Liver (tissue), 9 donors: ENCODE results near the gene SH3GL3. TPM values are rescaled to one million over a fixed set of nuclear protein-coding genes. Genes with fewer than 3 reads are reported as not detected.

ENCODE experiments used
- DNase-seq: peaks from one replicate; pipeline ENCODE4 v3.0.0-alpha.2; 2017; ENCODE audit warnings: low spot score
- H3K27ac ChIP-seq, 2 donors: one replicate each; pipeline ENCODE4 v1.7.0; 2013; ENCODE audit warnings: inconsistent platforms in 2 of 2, low read length in 2 of 2, control low read depth in 1 of 2, low read depth in 1 of 2, mild to moderate bottlenecking in 1 of 2
- H3K27me3 ChIP-seq, 4 donors: one replicate each; pipeline versions ENCODE4 v1.6.1 to v1.7.0; 2013; ENCODE audit warnings: low read length in 3 of 4, inconsistent platforms in 1 of 4, mild to moderate bottlenecking in 1 of 4, moderate library complexity in 1 of 4; ENCODE audit not compliant: control insufficient read depth in 4 of 4, insufficient read depth in 4 of 4
- H3K36me3 ChIP-seq, 4 donors: one replicate each; pipeline versions ENCODE4 v1.6.1 to v1.7.0; 2013; ENCODE audit warnings: low read length in 3 of 4, mild to moderate bottlenecking in 3 of 4, low read depth in 1 of 4, moderate library complexity in 1 of 4; ENCODE audit not compliant: control insufficient read depth in 4 of 4, insufficient read depth in 3 of 4
- H3K4me1 ChIP-seq, 4 donors: one replicate each; pipeline versions ENCODE4 v1.6.1 to v1.7.0; 2013; ENCODE audit warnings: low read length in 3 of 4, mild to moderate bottlenecking in 3 of 4, moderate library complexity in 1 of 4; ENCODE audit not compliant: control insufficient read depth in 4 of 4, insufficient read depth in 4 of 4
- H3K4me3 ChIP-seq, 3 donors: one replicate each; pipeline versions ENCODE4 v1.6.1 to v1.7.0; 2013; ENCODE audit warnings: low read length in 3 of 3, control low read depth in 1 of 3, low read depth in 1 of 3, mild to moderate bottlenecking in 1 of 3
- H3K9ac ChIP-seq, 2 donors: one replicate each; pipeline ENCODE4 v1.7.0; 2013; ENCODE audit warnings: low read length in 2 of 2, mild to moderate bottlenecking in 2 of 2, moderate library complexity in 2 of 2, control low read depth in 1 of 2, low read depth in 1 of 2
- H3K9me3 ChIP-seq, 4 donors: one replicate each; pipeline versions ENCODE4 v1.6.1 to v1.7.0; 2013; ENCODE audit warnings: low read length in 3 of 4; ENCODE audit not compliant: control insufficient read depth in 4 of 4
- EGR1 ChIP-seq, 2 donors: IDR thresholded peaks; 2 replicates each; pipeline ENCODE4 v1.6.1; 2016 to 2018; ENCODE audit warnings: antibody characterized with exemption in 2 of 2, low read depth in 2 of 2
- FOXA1 ChIP-seq: IDR thresholded peaks from 2 replicates; pipeline ENCODE4 v1.6.1; 2016; ENCODE audit warnings: antibody characterized with exemption
- FOXA2 ChIP-seq: IDR thresholded peaks from 2 replicates; pipeline ENCODE4 v1.6.1; 2016; ENCODE audit warnings: antibody characterized with exemption
- GABPA ChIP-seq, 2 donors: IDR thresholded peaks in 1 of 2; conservative IDR thresholded peaks in 1 of 2; 2 replicates each; pipeline ENCODE4 v1.6.1; 2016; ENCODE audit warnings: antibody characterized with exemption in 2 of 2, mild to moderate bottlenecking in 1 of 2, moderate library complexity in 1 of 2
- HNF4A ChIP-seq, 2 donors: conservative IDR thresholded peaks; 2 replicates each; pipeline ENCODE4 v1.6.1; 2016; ENCODE audit warnings: antibody characterized with exemption in 2 of 2, mild to moderate bottlenecking in 2 of 2
- HNF4G ChIP-seq: IDR thresholded peaks from 2 replicates; pipeline ENCODE4 v1.6.1; 2016; ENCODE audit warnings: antibody characterized with exemption
- MAX ChIP-seq: IDR thresholded peaks from 2 replicates; pipeline ENCODE4 v1.6.1; 2016; ENCODE audit warnings: antibody characterized with exemption
- NR2F2 ChIP-seq: IDR thresholded peaks from 2 replicates; pipeline ENCODE4 v1.6.1; 2016; ENCODE audit warnings: antibody characterized with exemption
- RXRA ChIP-seq, 2 donors: IDR thresholded peaks; 2 replicates each; pipeline ENCODE4 v1.6.1; 2017 to 2018; ENCODE audit warnings: antibody characterized with exemption in 2 of 2, mild to moderate bottlenecking in 1 of 2
- SP1 ChIP-seq: IDR thresholded peaks from 2 replicates; pipeline ENCODE4 v1.6.1; 2018; ENCODE audit warnings: antibody characterized with exemption, mild to moderate bottlenecking
- YY1 ChIP-seq: IDR thresholded peaks from 2 replicates; pipeline ENCODE4 v1.6.1; 2016; ENCODE audit warnings: antibody characterized with exemption, mild to moderate bottlenecking
- ZBTB33 ChIP-seq: IDR thresholded peaks from 2 replicates; pipeline ENCODE4 v1.6.1; 2016; ENCODE audit warnings: antibody characterized with exemption
- WGBS: extraction: QIAGEN DNeasy Blood & Tissue Kit; methylation state at CpG from one replicate; pipeline ENCODE4 v1.1.7; 2013; 5-methylcytosine and 5-hydroxymethylcytosine counted together
- polyA plus RNA-seq, 2 donors: library from polyadenylated mRNA; stranded (reverse) in 1 of 2; unstranded in 1 of 2; fragments of 200-250 nt in 1 of 2; fragments of >200 nt in 1 of 2; fragmentation: Nextera tagmentation in 1 of 2; extraction: Ambion mirVana in 1 of 2; gene quantifications; one replicate each; pipeline versions ENCODE4 v1.2.1 to v1.2.3, GENCODE V29; 2013 to 2015
- total RNA-seq, 2 donors: library from RNA; depleted of rRNA; stranded (reverse); fragments of >200 nt; gene quantifications; one replicate each; pipeline ENCODE4 v1.2.3, GENCODE V29; 2014
- TF ChIP-seq, protein P1 (sequence below): fragments of 150-350 bp; IDR thresholded peaks from 2 replicates; pipeline ENCODE4 v1.5.1; 2017; ENCODE audit warnings: improper control_type of control experiment, low read depth, low read length; ENCODE audit not compliant: missing input control
- TF ChIP-seq, protein P2 (sequence below): IDR thresholded peaks from 2 replicates; pipeline ENCODE4 v1.6.1; 2016; ENCODE audit warnings: antibody characterized with exemption
- donor health status: healthy.
- donor health status: healthy.
- donor health status: healthy.
- donor health status: healthy.
- donor health status: healthy.

SH3GL3 gene
- total and polyA plus RNA-seq, 4 donors = 0.23 TPM; not detected in 3

DNA sequence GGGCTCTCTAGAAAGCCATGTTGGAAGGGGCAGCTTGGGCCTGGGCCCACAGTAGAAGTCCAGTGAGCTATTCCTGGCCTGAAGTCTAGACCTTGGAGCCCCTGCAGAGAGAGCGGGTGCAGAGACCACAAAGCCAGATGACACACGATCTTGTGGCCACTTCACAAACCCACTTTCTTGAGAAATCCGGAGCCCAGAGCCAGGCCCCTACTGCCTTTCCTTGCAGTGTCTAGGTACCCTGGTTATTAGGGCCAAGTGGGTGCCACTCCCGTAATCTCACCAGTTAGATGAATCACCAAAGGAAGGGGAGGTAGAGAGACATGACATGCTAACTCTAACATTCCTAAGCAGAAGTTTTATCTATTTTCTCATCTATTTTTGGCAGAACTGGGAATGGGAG is 134.2 kb downstream of the SH3GL3 start (continued):
- TF ChIP-seq, protein P1, sequence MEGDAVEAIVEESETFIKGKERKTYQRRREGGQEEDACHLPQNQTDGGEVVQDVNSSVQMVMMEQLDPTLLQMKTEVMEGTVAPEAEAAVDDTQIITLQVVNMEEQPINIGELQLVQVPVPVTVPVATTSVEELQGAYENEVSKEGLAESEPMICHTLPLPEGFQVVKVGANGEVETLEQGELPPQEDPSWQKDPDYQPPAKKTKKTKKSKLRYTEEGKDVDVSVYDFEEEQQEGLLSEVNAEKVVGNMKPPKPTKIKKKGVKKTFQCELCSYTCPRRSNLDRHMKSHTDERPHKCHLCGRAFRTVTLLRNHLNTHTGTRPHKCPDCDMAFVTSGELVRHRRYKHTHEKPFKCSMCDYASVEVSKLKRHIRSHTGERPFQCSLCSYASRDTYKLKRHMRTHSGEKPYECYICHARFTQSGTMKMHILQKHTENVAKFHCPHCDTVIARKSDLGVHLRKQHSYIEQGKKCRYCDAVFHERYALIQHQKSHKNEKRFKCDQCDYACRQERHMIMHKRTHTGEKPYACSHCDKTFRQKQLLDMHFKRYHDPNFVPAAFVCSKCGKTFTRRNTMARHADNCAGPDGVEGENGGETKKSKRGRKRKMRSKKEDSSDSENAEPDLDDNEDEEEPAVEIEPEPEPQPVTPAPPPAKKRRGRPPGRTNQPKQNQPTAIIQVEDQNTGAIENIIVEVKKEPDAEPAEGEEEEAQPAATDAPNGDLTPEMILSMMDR = no peak
- TF ChIP-seq NR2F2 = no peak
- TF ChIP-seq HNF4A (conservative IDR thresholded peaks at IDR 0.05) = no peak
- TF ChIP-seq GABPA (IDR thresholded peaks at IDR 0.05 in 1 of 2, conservative IDR thresholded peaks at IDR 0.05 in 1 of 2) = no peak

- H3K36me3 ChIP-seq = no peaks in the 10 kb centered on the region
- H3K9ac ChIP-seq = no peak overlapping the region
- no peaks in the 10 kb centered on the region for H3K27me3 ChIP-seq
- no peak overlapping the region for H3K27ac ChIP-seq
- no peaks in the 10 kb centered on the region for H3K4me1 ChIP-seq
- DNase-seq = no peak
- no peak overlapping the region for H3K4me3 ChIP-seq
- H3K9me3 ChIP-seq = no peaks in the 10 kb centered on the region
- no peak for TF ChIP-seq RXRA (IDR thresholded peaks at IDR 0.05)
- TF ChIP-seq ZBTB33 = no peak
- TF ChIP-seq FOXA2 = no peak
- TF ChIP-seq, protein P2, sequence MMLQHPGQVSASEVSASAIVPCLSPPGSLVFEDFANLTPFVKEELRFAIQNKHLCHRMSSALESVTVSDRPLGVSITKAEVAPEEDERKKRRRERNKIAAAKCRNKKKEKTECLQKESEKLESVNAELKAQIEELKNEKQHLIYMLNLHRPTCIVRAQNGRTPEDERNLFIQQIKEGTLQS = no peak
- TF ChIP-seq NR2F2 = no peak
- TF ChIP-seq EGR1 (IDR thresholded peaks at IDR 0.05; ENCODE audit: low read depth in 2 of 2) = no peak
- no peak for TF ChIP-seq HNF4G
- TF ChIP-seq YY1 = no peak
- TF ChIP-seq MAX = no peak
- TF ChIP-seq SP1 = no peak
- no peak for TF ChIP-seq FOXA1
- WGBS = 86% methylated on average over 4 of the region's 4 CpGs
Observed at GRCh38 chr15:83582381-83582780, 135.2 kb downstream of the SH3GL3 start.

DNA sequence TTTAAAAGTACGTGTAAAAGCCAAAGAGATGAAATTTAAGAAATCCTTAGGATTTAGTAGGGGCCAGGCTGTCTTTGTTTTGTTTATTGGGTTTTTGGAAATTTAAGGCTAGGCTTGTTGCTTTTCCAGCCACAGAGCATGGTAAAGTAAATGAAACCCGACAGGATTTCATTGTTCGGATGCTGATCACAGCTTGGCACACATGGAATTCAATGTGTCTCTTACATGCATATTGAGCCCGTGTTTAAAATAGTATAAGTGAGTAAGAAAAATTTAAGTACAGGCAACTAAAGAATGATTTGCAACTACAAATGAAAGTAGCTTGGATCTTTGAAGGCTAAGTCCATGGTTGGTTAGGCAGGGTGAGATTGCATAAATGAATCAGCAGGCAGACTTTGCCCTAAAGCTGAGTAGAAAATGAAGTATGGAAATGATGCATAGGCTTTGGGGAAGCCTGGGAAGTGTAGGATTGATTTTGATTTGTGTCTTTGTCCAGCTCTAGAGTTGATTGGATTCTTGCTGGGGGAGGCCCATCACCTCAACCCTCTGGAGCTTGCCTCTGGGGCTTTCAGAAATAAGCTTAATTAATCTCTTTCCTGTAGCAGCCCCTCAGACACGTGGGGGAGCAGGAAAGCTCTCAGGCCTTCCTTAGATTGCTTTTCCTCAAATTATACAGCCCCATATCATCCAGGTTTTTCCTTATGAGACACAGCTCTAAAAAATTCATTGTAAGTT is 138.6 kb downstream of the SH3GL3 start:
- TF ChIP-seq ZBTB33 = no peak
- H3K4me1 ChIP-seq = no peaks in the 10 kb centered on the region
- no peak overlapping the region for H3K4me3 ChIP-seq
- H3K9me3 ChIP-seq = no peaks in the 10 kb centered on the region
- no peak overlapping the region for H3K27ac ChIP-seq
- 76% methylated on average over 5 of the region's 5 CpGs for WGBS
- no peaks in the 10 kb centered on the region for H3K27me3 ChIP-seq
- H3K9ac ChIP-seq = no peak overlapping the region
- no peak for DNase-seq
- no peaks in the 10 kb centered on the region for H3K36me3 ChIP-seq
